GM23338 (cell line): ENCODE results near the gene IGFBP7. TPM values are rescaled to one million over a fixed set of nuclear protein-coding genes. Genes with fewer than 3 reads are reported as not detected.

Experiments used
- ATAC-seq: fragments of 200-7000 bp; cut with Tn5 transposase; 3 replicates; pipeline ENCODE4 v1.9.1; 2020
- DNase-seq: peaks from one replicate; pipeline ENCODE4 v3.0.0-alpha.2; 2015; ENCODE audit warnings: low spot score
- H2AFZ ChIP-seq: fragments of 200-600 bp; sonication (generic); 2 replicates; pipeline ENCODE4 v1.8.0; 2016; ENCODE audit warnings: antibody characterized with exemption, mild to moderate bottlenecking, moderate library complexity
- H3F3A ChIP-seq: fragments of 200-600 bp; sonication (generic); replicated peaks from 2 replicates; pipeline ENCODE4 v1.8.0; 2017; ENCODE audit warnings: antibody characterized with exemption, mixed run types, low read depth
- H3K27ac ChIP-seq: fragments of 200-600 bp; sonication (generic); 2 replicates; pipeline ENCODE4 v1.6.1; 2016; ENCODE audit warnings: low read depth
- H3K27me3 ChIP-seq: fragments of 200-600 bp; sonication (generic); 2 replicates; pipeline ENCODE4 v1.8.0; 2016; ENCODE audit warnings: mild to moderate bottlenecking, mixed run types, moderate library complexity; ENCODE audit not compliant: insufficient read depth
- H3K36me3 ChIP-seq: fragments of 200-600 bp; sonication (generic); 2 replicates; pipeline ENCODE4 v1.8.0; 2016; ENCODE audit warnings: mild to moderate bottlenecking; ENCODE audit not compliant: insufficient read depth
- H3K4me1 ChIP-seq: fragments of 200-600 bp; sonication (generic); 2 replicates; pipeline ENCODE4 v1.8.0; 2016; ENCODE audit warnings: mild to moderate bottlenecking, moderate library complexity; ENCODE audit not compliant: insufficient read depth
- H3K4me2 ChIP-seq: fragments of 200-600 bp; sonication (generic); 2 replicates; pipeline ENCODE4 v1.7.1; 2017; ENCODE audit warnings: mixed run types
- H3K4me3 ChIP-seq: fragments of 200-600 bp; sonication (generic); 2 replicates; pipeline ENCODE4 v1.6.1; 2016; ENCODE audit warnings: mixed run types
- H3K79me2 ChIP-seq: fragments of 200-600 bp; sonication (generic); replicated peaks from 2 replicates; pipeline ENCODE4 v1.8.0; 2017; ENCODE audit warnings: mild to moderate bottlenecking; ENCODE audit not compliant: insufficient read depth
- H3K9me2 ChIP-seq: fragments of 200-600 bp; sonication (generic); 2 replicates; pipeline ENCODE4 v1.8.0; 2017; ENCODE audit not compliant: insufficient read depth
- H4K20me1 ChIP-seq: fragments of 200-600 bp; sonication (generic); replicated peaks from 2 replicates; pipeline ENCODE4 v1.8.0; 2017; ENCODE audit warnings: mild to moderate bottlenecking; ENCODE audit not compliant: insufficient read depth
- H3K27ac Mint-ChIP-seq: 2 replicates; pipeline ENCODE4 v1.8.0; 2020; ENCODE audit warnings: inconsistent platforms, mild to moderate bottlenecking, moderate library complexity, mixed read lengths
- H3K27me3 Mint-ChIP-seq: 3 replicates; pipeline ENCODE4 v1.8.0; 2022; ENCODE audit warnings: low read depth, mild to moderate bottlenecking, moderate library complexity, mixed read lengths, inconsistent platforms; ENCODE audit not compliant: insufficient read depth, poor library complexity
- H3K36me3 Mint-ChIP-seq: 3 replicates; pipeline ENCODE4 v1.8.0; 2021; ENCODE audit warnings: low read depth, mild to moderate bottlenecking, inconsistent platforms, moderate library complexity, mixed read lengths
- H3K4me1 Mint-ChIP-seq: 3 replicates; pipeline ENCODE4 v1.8.0; 2020; ENCODE audit warnings: mild to moderate bottlenecking, inconsistent platforms, mixed read lengths
- H3K4me3 Mint-ChIP-seq: 3 replicates; pipeline ENCODE4 v1.8.0; 2021; ENCODE audit warnings: moderate library complexity, mild to moderate bottlenecking, inconsistent platforms, mixed read lengths
- H3K9me3 Mint-ChIP-seq: 3 replicates; pipeline ENCODE4 v1.8.0; 2020; ENCODE audit warnings: moderate library complexity, mild to moderate bottlenecking, inconsistent platforms, mixed read lengths
- CTCF ChIP-seq, 2 experiments: fragments of 200-600 bp in 1 of 2; sonication (generic) in 1 of 2; conservative IDR thresholded peaks; 2 replicates each; pipeline versions ENCODE4 v1.5.1 to v1.6.1; 2016 to 2017; ENCODE audit warnings: antibody characterized with exemption in 2 of 2, low read depth in 2 of 2, mild to moderate bottlenecking in 2 of 2, moderate library complexity in 1 of 2
- EZH2 ChIP-seq: fragments of 200-600 bp; sonication (generic); IDR thresholded peaks from one replicate; pipeline ENCODE4 v1.8.0; 2017; ENCODE audit warnings: antibody characterized with exemption, mild to moderate bottlenecking, low read depth; ENCODE audit not compliant: unreplicated experiment
- NANOG ChIP-seq: IDR thresholded peaks from 2 replicates; pipeline ENCODE4 v1.6.1; 2016; ENCODE audit warnings: antibody characterized with exemption, borderline replicate concordance
- STAT1 ChIP-seq: IDR thresholded peaks from one replicate; pipeline ENCODE4 v1.6.1; 2016; ENCODE audit warnings: antibody characterized with exemption; ENCODE audit not compliant: unreplicated experiment
- ZNF114 ChIP-seq: fragments of 250-450 bp; sonication (Bioruptor Pico); IDR thresholded peaks from 2 replicates; pipeline ENCODE4 v1.5.0; 2020; ENCODE audit warnings: mild to moderate bottlenecking, moderate library complexity
- polyA plus RNA-seq: library from polyadenylated mRNA; unstranded; fragments of >200 nt; fragmentation: Nextera tagmentation; extraction: Ambion mirVana; gene quantifications from 2 replicates; pipeline ENCODE4 v1.2.1, GENCODE V29; 2016
- total RNA-seq: library from RNA; depleted of rRNA; stranded (reverse); fragments of >200 nt; shearing (Covaris generic); gene quantifications from 2 replicates; pipeline ENCODE4 v1.2.3, GENCODE V29; 2014

Gene IGFBP7
- total and polyA plus RNA-seq, 2 experiments from 2014 or later, result 0.49 to 7.9 TPM

- no peak for TF ChIP-seq EZH2
- TF ChIP-seq NANOG, result no peak
- no peaks in the 10 kb centered on the region for H4K20me1 ChIP-seq
- no peaks in the 10 kb centered on the region for H3K79me2 ChIP-seq
- H3K4me3 ChIP-seq, result no peak overlapping the region
- H2AFZ ChIP-seq, result no peak overlapping the region
- H3K4me1 ChIP-seq, result peaks cover 3% of the 10 kb centered on the region; the same call in 1 of the 2 replicates
- Mint-ChIP-seq H3K36me3 (peaks cover 15% of the 10 kb centered on the region), H3K9me3 (peaks cover 27% of the 10 kb centered on the region), H3K4me1 (peaks cover 12% of the 10 kb centered on the region), H3K27ac (no peak overlapping the region), H3K4me3 (no peak overlapping the region), H3K27me3 (peaks cover 6% of the 10 kb centered on the region)
- DNase-seq (no peak), ATAC-seq (no peak)
- no peaks in the 10 kb centered on the region for H3K36me3 ChIP-seq
- H3F3A ChIP-seq, result 0 out of 2 replicates have a peak, but pooled peaks cover 2% of the 10 kb centered on the region
- H3K4me2 ChIP-seq, result no peak overlapping the region
- no peaks in the 10 kb centered on the region for H3K9me2 ChIP-seq
- no peak overlapping the region for H3K27ac ChIP-seq
- H3K27me3 ChIP-seq, result no peaks in the 10 kb centered on the region; the same call in 1 of the 2 replicates
Measured at GRCh38 chr4:57158762-57159161, 48.6 kb upstream of the IGFBP7 start.

DNA sequence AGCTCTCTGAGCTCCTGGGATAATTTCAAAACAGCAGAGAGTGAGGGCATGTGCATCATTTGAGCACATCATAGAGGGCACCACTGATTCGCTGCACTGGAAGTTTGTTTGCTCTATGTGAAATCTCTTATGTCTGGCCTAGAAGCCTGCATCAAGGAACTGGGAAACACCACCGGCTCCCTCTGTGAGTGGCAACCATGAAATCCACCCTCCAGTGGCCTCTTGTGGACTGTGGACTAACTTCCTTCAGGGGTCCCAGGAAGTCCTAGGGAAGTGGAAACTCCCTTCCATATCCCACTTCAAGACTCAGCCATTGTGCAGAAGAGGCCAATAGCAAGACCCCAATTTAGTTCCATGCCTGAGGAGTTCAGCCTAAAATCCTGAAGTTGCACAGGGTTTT is 48.0 kb upstream of the IGFBP7 start:
- Mint-ChIP-seq H3K4me1 (peaks cover 12% of the 10 kb centered on the region), H3K36me3 (peaks cover 15% of the 10 kb centered on the region), H3K27me3 (peaks cover 5% of the 10 kb centered on the region), H3K27ac (no peak overlapping the region), H3K9me3 (peaks cover 26% of the 10 kb centered on the region), H3K4me3 (no peak overlapping the region)
- H3K4me1 ChIP-seq, result peaks cover 3% of the 10 kb centered on the region; the same call in 1 of the 2 replicates
- no peak overlapping the region for H3K4me2 ChIP-seq
- H3K27me3 ChIP-seq, result no peaks in the 10 kb centered on the region; the same call in 1 of the 2 replicates
- H3K36me3 ChIP-seq, result no peaks in the 10 kb centered on the region
- H3K27ac ChIP-seq, result no peak overlapping the region
- no peak overlapping the region for H2AFZ ChIP-seq
- H3K9me2 ChIP-seq, result 0 out of 2 replicates have a peak, but pooled peaks cover under 1% of the 10 kb centered on the region
- TF ChIP-seq EZH2 (no peak), CTCF (conservative IDR thresholded peaks at IDR 0.05; ENCODE audit: low read depth in 2 of 2) (peak in 1 of 2 experiments; percentile 24; a peak in 2 of 4 replicates)
- ATAC-seq (no peak), DNase-seq (no peak)
- H3F3A ChIP-seq, result 0 out of 2 replicates have a peak, but pooled peaks cover 2% of the 10 kb centered on the region
- no peak overlapping the region for H3K4me3 ChIP-seq
- H4K20me1 ChIP-seq, result no peaks in the 10 kb centered on the region
- no peaks in the 10 kb centered on the region for H3K79me2 ChIP-seq

DNA sequence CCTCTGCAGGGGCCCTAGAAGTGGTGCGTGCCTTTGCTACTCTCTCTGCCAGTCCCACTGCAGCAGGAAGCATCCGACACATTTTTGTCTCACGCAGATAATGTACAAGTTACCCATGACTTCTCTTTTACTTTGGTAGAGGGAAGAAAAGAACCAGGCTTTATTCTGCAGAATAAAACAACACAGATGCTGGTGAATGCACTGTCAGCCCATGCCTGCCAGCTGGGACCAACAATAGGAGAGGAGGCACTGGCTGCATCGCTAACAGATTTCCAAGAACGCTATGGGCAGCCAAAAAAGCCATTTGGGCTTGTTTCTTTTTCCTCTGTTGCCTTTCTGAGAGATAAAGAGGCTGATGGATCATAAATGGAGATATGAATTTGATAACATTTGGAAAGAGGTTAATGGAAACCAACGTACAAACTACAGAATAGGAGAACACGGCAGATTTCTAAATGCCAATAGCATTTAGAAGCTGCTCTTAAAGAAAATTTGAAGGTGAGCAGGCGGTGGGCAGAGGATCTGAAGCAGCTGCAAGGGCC is 47.5 kb upstream of the IGFBP7 start:
- Histone ChIP-seq H4K20me1 (no peaks in the 10 kb centered on the region), H2AFZ (no peak overlapping the region), H3K79me2 (no peaks in the 10 kb centered on the region), H3K4me2 (no peak overlapping the region), H3K4me1 (peaks cover 3% of the 10 kb centered on the region; the same call in 1 of the 2 replicates), H3K36me3 (no peaks in the 10 kb centered on the region), H3K27me3 (no peaks in the 10 kb centered on the region; the same call in 1 of the 2 replicates), H3K4me3 (no peak overlapping the region), H3K9me2 (0 out of 2 replicates have a peak, but pooled peaks cover 6% of the 10 kb centered on the region), H3F3A (0 out of 2 replicates have a peak, but pooled peaks cover 2% of the 10 kb centered on the region), H3K27ac (no peak overlapping the region)
- H3K27ac Mint-ChIP-seq, result no peak overlapping the region
- peaks cover 12% of the 10 kb centered on the region for H3K4me1 Mint-ChIP-seq
- TF ChIP-seq ZNF114 (CRISPR knock-in tag) (no peak), STAT1 (no peak)
- peaks cover 15% of the 10 kb centered on the region for H3K36me3 Mint-ChIP-seq
- H3K27me3 Mint-ChIP-seq, result peaks cover 5% of the 10 kb centered on the region
- H3K9me3 Mint-ChIP-seq, result peaks cover 21% of the 10 kb centered on the region
- DNase-seq (no peak), ATAC-seq (no peak)
- no peak overlapping the region for H3K4me3 Mint-ChIP-seq
